Esophagus (tissue), 2 donors: ENCODE data around the gene TRAPPC3L. TPM values are rescaled to one million over a fixed set of nuclear protein-coding genes. Genes with fewer than 3 reads are reported as not detected.

Source experiments
- H3K27ac ChIP-seq, 2 donors: one replicate each; pipeline ENCODE4 v1.5.1; 2013; ENCODE audit warnings: low read depth in 2 of 2, mild to moderate bottlenecking in 2 of 2, inconsistent platforms in 1 of 2, low read length in 1 of 2, moderate library complexity in 1 of 2
- H3K27me3 ChIP-seq, 2 donors: one replicate each; pipeline ENCODE4 v1.6.1; 2013; ENCODE audit warnings: low read length in 2 of 2, control low read depth in 1 of 2, mild to moderate bottlenecking in 1 of 2; ENCODE audit not compliant: insufficient read depth in 2 of 2, control insufficient read depth in 1 of 2
- H3K36me3 ChIP-seq, 2 donors: one replicate each; pipeline ENCODE4 v1.6.1; 2013; ENCODE audit warnings: low read length in 1 of 2; ENCODE audit not compliant: control insufficient read depth in 2 of 2, insufficient read depth in 2 of 2
- H3K4me1 ChIP-seq, 2 donors: one replicate each; pipeline ENCODE4 v1.6.1; 2013; ENCODE audit warnings: low read length in 1 of 2; ENCODE audit not compliant: control insufficient read depth in 2 of 2, insufficient read depth in 2 of 2
- H3K4me3 ChIP-seq, 2 donors: one replicate each; pipeline ENCODE4 v1.5.1; 2013; ENCODE audit warnings: low read length in 2 of 2, mild to moderate bottlenecking in 2 of 2, low read depth in 1 of 2, moderate library complexity in 1 of 2
- H3K9me3 ChIP-seq, 2 donors: one replicate each; pipeline ENCODE4 v1.6.1; 2013; ENCODE audit warnings: mild to moderate bottlenecking in 2 of 2, low read depth in 1 of 2, low read length in 1 of 2, moderate library complexity in 1 of 2; ENCODE audit not compliant: control insufficient read depth in 2 of 2, insufficient read depth in 1 of 2
- WGBS, 2 donors: extraction: QIAGEN DNeasy Blood & Tissue Kit; methylation state at CpG; one replicate each; pipeline ENCODE4 v1.1.7; 2013; 5-methylcytosine and 5-hydroxymethylcytosine counted together
- polyA plus RNA-seq, 2 donors: library from polyadenylated mRNA; stranded (reverse); fragments of 200-250 nt; gene quantifications; one replicate each; pipeline ENCODE4 v1.2.3, GENCODE V29; 2013
- donor health status: healthy with polysubstance abuse.
- donor health status: Bipolar disorder and iron deficiency.

TRAPPC3L gene
- polyA plus RNA-seq, 2 donors, result 0.01 TPM; not detected in 1

GRCh38 chr6:116571683-116572000 is 26.2 kb upstream of the TRAPPC3L start:
- WGBS, 2 donors, result 0% methylated on average over 12 of the region's 12 CpGs
- peak overlapping the region; percentile 83 to 92 for H3K4me3 ChIP-seq

DNA sequence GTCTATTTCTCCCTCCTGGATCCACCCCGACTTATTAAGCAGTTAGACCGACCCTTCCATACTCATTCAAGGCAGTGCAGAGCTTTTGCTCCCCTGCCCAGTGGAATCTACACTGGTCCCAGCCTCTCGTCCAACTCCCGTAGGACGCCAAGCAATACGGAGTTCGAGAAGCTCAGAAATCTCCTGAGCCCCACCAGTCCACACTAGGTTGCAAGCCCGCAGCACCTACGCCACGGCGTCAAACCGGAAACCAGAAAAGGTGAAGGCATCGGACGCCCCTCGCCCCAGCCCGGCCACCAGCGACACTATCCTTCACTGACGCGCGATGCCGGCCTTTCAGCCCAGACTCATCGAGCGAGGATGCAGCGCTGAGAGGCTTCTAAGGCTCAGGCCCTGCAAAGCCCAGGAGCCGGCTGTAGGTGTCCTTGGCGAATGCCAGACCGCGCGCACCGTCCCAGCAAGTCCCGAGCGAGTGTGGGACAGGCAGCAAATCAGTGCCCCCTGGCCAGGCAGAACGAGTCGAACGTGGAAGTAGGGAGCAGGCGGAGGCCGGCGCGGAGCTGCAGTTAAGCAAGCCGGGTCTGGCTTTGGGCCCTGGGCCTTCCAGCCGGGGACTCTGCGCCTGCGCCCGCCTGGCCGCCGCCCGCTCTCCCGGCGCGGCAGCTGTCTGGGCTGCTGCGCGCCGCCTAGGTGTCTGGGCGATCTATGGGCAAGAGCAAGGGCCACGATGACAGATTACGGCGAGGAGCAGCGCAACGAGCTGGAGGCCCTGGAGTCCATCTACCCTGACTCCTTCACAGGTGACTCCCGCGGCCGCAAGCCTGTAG is 25.6 kb upstream of the TRAPPC3L start, which contains the start of gene RWDD1:
TSS of gene RWDD1 (plus strand) at position 649 of the 827 bp plus-strand sequence. CDS start at position 728, 79 bp downstream.
- Histone ChIP-seq H3K27me3 (no peaks in the 10 kb centered on the region), H3K36me3 (no peaks in the 10 kb centered on the region), H3K9me3 (no peaks in the 10 kb centered on the region), H3K4me3 (peak within 1 kb of the TSS; percentile 83 to 92), H3K4me1 (peaks cover 0 to 2% of the 10 kb centered on the region in 2 donors), H3K27ac (peak within 1 kb of the TSS; percentile 86 to 99)
- 0% methylated on average over 62 of the region's 62 CpGs for WGBS, 2 donors

More at GRCh38 chr6:116571683-116572000, 26.2 kb upstream of the TRAPPC3L start:
- H3K27ac ChIP-seq, result peak overlapping the region; percentile 86 to 99
- H3K27me3 ChIP-seq, result no peaks in the 10 kb centered on the region
- H3K4me1 ChIP-seq, result peaks cover 0 to 2% of the 10 kb centered on the region in 2 donors
- H3K9me3 ChIP-seq, result no peaks in the 10 kb centered on the region
- no peaks in the 10 kb centered on the region for H3K36me3 ChIP-seq

DNA sequence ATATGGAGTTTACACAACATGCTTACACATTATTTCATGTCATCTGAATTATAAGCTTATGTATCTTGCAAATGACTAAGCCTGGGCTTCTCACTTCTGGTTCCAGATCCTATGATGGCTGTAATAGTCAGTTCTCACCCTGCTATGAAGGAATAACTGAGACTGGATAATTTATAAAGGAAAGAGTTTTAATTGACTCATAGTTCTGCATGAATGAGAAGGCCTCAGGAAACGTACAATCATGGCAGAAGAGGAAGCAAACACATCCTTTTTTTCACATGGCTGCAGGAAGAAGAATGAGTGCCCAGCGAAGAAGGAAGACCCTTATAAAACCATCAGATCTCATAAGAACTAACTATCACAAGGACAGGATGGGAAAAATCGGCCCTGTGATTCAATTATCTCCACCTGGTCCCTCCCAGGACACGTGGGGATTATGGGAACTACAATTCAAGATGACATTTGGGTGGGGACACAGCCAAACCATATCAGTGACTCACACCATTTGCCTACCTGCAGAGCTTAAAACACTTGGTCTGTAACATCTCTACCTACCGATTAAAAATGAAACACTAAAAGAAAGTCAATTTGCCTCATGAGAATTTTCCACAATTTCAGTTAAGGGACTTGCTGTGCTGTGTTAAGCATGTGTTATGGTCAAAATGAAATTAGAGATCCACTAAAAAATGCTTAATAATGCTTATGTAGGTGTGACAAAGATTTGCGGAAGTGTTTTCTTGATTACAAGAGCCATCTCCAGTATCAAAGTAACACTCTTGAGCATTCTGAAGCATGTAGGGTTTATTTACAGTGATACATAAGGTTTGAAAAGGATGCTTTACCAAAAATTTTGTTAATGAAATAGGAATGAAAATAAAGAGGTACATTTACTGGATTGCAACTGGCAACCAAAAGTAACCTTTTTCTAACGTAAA is 23.6 kb upstream of the TRAPPC3L start:
- Histone ChIP-seq H3K27me3 (no peaks in the 10 kb centered on the region), H3K4me3 (no peak overlapping the region), H3K36me3 (no peaks in the 10 kb centered on the region), H3K9me3 (no peaks in the 10 kb centered on the region), H3K27ac (no peak overlapping the region), H3K4me1 (peaks cover 2 to 5% of the 10 kb centered on the region in 2 donors)
- WGBS, 2 donors, result 56 to 57% methylated on average over 7 of the region's 7 CpGs

DNA sequence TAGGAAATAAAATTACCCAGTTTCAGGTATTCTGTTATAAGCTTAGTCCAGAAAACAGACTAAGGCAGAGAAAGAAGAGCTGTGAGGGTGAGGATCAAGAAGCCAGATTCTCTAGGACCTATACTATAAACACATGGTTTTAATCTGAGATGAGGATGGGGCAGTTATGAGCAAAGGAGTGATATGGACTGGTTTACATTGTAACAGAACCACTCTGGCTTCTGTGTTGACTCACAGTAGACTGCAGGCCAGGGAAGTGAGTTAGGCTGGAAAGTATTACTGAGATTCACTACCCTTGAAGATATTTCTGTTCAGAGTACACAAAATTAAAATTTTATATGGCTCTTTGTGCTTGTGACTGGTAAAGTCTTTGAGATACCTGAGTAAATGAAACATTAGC is 22.6 kb upstream of the TRAPPC3L start:
- Histone ChIP-seq H3K9me3 (no peaks in the 10 kb centered on the region), H3K27ac (no peak overlapping the region), H3K4me3 (no peak overlapping the region), H3K4me1 (peaks cover 2 to 5% of the 10 kb centered on the region in 2 donors), H3K27me3 (no peaks in the 10 kb centered on the region), H3K36me3 (no peaks in the 10 kb centered on the region)

DNA sequence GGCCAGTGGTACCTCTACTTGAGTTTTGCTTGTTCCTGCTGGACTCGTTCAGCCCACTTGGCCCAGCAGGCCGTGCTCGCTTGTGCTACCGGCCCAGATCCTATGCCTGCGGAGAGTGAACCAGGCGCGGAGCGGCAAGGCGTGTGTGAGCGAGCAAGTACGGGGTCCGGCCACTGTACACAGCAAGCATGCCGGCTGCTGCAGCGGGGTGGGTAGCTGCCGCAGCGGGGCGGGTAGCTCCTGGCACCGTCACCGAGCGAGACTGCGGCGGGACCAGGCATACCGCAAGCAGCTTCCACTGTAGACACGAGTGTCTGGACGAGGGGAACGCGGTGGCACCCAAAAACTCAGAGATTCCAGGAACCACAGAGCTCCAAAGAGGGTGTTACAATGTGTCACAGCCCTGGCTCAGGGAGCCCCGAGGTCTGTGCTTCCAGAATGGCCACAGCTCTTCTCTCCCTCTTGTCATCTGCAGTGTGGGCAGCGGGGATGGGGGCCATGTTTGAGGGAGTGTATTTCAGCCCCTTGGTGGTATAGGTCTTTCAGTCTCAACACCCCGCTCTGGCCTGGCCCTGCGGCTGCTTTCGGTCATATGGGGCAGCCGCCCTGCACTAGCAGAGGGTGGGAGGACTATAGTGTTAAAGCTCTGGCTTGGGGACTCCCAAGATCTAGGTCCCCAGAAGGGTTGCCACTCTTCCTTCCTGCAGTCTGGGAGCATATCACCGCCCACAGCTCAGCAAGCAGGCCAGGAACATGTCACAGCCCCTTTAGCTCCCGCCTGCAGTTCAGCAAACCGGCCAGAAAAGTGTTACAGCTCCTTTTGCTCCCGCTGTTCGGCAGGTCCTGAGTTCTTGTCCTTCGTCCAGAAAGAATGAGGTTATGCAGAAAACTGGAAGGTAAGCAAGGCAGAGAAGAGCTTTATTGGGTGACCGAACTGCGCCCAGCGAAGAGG is 19.7 kb upstream of the TRAPPC3L start:
- Histone ChIP-seq H3K36me3 (no peaks in the 10 kb centered on the region), H3K27me3 (no peaks in the 10 kb centered on the region), H3K27ac (no peak overlapping the region), H3K4me1 (peaks cover 0 to 5% of the 10 kb centered on the region in 2 donors), H3K4me3 (peak overlapping the region; percentile 10 to 50), H3K9me3 (no peaks in the 10 kb centered on the region)
- WGBS, 2 donors, result 46% methylated on average over 42 of the region's 42 CpGs

DNA sequence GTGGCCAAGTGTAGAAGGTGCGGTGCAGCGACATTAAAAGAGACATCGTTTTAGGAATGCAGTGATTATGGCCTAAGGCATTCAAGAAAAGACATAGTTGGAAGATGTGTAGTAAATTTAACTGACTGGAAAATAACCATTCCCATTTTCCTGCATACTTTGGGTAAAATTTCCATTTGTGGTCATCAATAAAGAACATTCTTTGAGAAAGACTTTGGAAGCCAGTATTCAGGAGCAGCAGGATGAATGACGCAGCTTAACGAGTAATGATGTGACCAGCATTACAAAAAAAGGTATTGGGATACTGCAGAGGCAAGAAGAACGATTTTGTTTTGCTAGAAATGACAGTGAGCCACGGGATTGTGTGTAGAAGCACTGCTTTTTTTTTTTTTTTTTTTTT is 18.8 kb upstream of the TRAPPC3L start:
- H3K4me1 ChIP-seq, result peaks cover 0 to 5% of the 10 kb centered on the region in 2 donors
- H3K27ac ChIP-seq, result no peak overlapping the region
- H3K9me3 ChIP-seq, result no peaks in the 10 kb centered on the region
- H3K27me3 ChIP-seq, result no peaks in the 10 kb centered on the region
- no peaks in the 10 kb centered on the region for H3K36me3 ChIP-seq
- no peak overlapping the region for H3K4me3 ChIP-seq
- 77 to 86% methylated on average over 7 of the region's 7 CpGs for WGBS, 2 donors

- Histone ChIP-seq H3K27ac (no peak overlapping the region), H3K27me3 (no peaks in the 10 kb centered on the region), H3K9me3 (no peaks in the 10 kb centered on the region), H3K36me3 (no peaks in the 10 kb centered on the region), H3K4me3 (no peak overlapping the region), H3K4me1 (peaks cover 0 to 5% of the 10 kb centered on the region in 2 donors)
- WGBS, 2 donors, result 93 to 95% methylated on average over 9 of the region's 9 CpGs
Measured at GRCh38 chr6:116563830-116564229, 18.3 kb upstream of the TRAPPC3L start.

GRCh38 chr6:116562614-116563013 is 17.1 kb upstream of the TRAPPC3L start:
- 62 to 68% methylated on average over 3 of the region's 3 CpGs for WGBS, 2 donors
- Histone ChIP-seq H3K9me3 (no peaks in the 10 kb centered on the region), H3K27ac (no peak overlapping the region), H3K4me3 (no peak overlapping the region), H3K27me3 (no peaks in the 10 kb centered on the region), H3K36me3 (no peaks in the 10 kb centered on the region), H3K4me1 (peaks cover 0 to 7% of the 10 kb centered on the region in 2 donors)

- Histone ChIP-seq H3K4me1 (peaks cover 0 to 8% of the 10 kb centered on the region in 2 donors), H3K9me3 (no peaks in the 10 kb centered on the region), H3K27me3 (no peaks in the 10 kb centered on the region), H3K27ac (no peak overlapping the region), H3K4me3 (no peak overlapping the region), H3K36me3 (no peaks in the 10 kb centered on the region)
- 91 to 95% methylated on average over 4 of the region's 4 CpGs for WGBS, 2 donors
Measured at GRCh38 chr6:116562019-116562403, 16.5 kb upstream of the TRAPPC3L start.
